H4 (cell line): ENCODE data around the gene NUBPL. TPM values are rescaled to one million over a fixed set of nuclear protein-coding genes. Genes with fewer than 3 reads are reported as not detected.
"Not testable (repeated sequence)": the region's sequence is repeated elsewhere in the genome, so short reads cannot be mapped to it uniquely, and the experiment has no call there.

ENCODE experiments used
- DNase-seq: peaks from one replicate; pipeline ENCODE4 v3.0.0-alpha.2; 2015; ENCODE audit warnings: low spot score
- total RNA-seq: library from RNA; depleted of rRNA; stranded (reverse); fragments of >200 nt; shearing (Covaris generic); gene quantifications from 2 replicates; pipeline ENCODE4 v1.2.3, GENCODE V29; 2014

NUBPL gene
- total RNA-seq, 1 experiment from 2014 or later: 17.3 TPM

DNA sequence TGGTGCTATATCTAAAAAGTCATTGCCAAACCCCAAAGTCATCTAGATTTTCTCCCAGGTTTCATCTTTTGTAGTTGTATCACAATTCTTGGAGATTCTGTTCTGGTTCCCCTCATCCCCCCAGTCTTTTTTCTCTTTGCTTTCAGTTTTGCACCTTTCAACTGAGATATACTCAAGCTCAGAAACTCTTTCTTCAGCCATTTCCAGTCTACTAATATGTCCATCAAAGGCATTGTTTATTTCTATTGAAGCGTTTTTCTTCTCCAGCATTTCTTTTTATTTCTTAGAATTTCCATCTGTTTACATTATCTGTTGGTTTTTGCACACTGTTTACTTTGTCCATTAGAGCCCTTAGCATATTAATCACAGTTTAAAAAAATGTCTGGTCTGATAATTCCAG is 179.5 kb downstream of the NUBPL start:
- no peak for DNase-seq

DNA sequence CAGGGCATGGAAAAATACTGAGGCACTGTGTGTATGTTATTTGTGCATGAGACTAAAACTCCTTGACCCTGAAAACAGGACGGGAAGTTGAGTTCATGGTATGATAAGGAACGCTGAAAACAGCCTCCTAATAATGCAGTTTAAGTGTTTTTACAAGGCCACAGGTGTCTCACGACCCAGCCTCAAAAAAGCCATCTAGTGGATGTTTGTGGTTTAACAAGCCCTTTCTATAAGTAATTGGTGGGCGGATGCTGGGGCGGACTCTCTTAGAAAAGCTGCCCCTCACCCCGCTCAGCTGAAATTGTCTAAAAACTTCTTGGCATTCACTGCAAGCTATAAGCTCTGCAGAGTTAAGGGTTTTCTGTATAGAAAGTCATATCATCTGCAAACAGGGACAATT is 184.5 kb downstream of the NUBPL start:
- no peak for DNase-seq

DNA sequence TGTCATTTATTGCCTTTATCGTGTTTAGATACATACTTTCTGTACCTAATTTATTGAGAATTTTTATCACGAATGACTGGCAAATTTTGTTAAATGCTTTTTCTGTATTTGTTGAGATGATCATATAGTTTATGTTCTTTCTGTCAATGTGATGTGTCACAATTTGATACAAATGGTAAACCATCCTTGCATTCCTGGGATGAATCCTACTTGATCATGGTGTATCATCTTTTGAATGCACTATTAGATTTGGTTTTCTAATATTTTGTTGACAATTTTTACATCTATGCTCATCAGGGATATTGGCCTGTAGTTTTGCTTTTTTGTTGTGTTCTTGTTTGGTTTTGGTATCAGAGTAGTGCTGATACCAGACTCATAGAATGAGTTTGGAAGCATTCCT is 185.1 kb downstream of the NUBPL start:
- DNase-seq: no peak

DNA sequence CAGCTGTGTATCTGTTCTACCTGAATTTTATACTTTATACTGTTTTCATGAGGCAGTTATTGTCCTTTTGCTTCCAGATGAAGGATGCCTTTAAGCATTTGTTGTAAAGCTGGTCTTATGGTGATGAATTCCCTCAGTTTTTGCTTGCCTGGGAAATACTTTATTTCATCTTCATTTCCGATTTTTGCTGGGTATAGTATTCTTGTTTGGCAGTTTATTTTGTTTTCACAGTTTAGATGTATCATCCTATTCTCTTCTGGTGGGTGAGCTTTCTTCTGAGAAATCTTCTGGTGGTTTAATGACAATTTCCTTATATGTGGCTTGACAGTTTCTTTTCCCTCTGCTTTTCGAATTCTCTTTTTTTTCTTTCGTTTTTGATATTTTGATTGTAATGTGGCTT is 188.1 kb downstream of the NUBPL start:
- no peak for DNase-seq

DNA sequence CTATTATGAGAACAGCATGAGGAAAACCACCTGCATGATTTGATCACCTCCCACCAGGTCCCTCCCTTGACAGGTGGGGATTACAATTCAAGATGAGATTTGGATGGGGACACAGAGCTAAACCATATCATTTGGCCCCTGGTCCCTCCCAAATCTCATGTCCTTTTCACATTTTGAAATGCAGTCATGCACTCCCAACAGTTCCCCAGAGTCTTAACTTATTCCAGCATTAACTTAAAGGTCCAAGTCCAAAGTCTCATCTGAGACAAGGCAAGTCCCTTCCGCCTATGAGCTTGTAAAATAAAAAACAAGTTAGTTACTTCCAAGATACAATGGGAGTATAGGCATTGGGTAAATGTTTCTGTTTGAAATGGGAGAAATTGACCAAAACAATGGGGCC is 189.8 kb downstream of the NUBPL start:
- not testable (repeated sequence) for DNase-seq

DNA sequence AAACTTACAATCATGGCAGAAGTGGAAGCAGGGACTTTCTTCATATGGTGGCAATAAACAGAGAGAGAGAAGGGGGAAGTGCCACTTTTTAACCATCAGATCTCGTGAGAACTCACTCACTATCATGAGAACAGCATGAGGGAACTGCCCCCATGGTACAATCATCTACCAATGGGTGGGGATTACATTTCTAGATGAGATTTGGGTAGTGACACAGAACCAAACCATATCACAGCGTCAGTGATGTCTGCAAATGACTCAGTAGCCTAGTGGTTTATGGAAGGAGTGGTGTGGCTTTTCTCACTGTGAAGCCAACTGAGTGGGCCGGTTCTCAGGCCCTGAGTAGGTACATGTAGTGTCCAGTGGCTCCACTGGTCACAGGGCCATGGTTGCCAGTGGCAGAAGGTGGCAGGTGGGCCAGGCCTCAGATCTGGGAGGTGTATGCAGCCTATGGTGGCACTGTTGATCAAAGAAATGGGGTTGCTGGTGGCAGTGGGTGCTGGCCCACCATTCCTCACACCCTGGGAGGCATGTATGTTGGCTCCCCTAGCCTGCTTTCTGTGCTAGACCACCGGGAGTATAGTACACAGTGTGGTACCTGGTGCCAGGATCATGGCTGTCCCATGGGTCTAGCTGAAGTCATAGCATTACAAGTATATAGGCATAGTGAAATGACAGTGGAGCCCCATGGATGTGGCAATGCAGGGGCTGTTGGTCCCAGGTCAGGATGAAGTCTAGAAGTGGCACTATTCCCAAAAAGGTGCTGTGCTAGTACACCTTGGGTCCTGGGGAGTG is 191.9 kb downstream of the NUBPL start:
- no peak for DNase-seq

DNA sequence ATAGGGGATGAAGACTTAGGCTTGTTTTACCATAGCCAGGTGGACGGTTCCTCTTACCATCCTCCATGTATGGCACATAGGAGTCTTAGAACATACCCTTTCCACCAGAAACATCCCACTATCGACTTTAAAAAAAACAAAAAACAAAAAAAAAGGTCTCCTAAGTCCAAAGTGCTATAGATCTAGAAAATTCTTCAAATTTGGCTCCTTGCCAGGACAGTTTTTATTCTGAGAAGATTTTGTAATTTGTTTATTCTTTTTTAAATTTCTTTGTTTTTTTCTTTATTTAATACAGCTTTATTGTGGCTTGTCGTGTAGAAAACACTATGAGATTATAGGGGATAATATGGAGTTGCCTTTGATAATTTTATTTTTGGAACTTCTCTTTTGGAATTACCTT is 197.7 kb downstream of the NUBPL start:
- DNase-seq: no peak

DNA sequence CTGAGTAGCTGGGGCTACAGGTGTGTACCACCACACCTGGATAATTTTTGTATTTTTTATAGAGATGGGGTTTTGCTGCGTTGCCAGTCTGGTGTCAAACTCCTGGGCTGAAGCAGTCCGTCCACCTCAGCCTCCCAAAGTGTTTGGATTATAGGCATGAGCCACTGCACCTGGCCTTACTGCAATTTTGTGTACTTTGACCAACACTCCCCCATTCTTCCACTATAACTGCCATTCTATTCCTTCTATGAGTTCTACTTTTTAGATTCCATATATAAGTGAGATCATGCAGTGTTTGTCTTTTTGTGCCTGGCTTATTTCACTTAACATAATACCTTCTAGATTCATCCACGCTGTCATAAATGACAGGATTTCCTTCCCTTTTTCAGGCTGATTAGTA is 199.1 kb downstream of the NUBPL start:
- DNase-seq: no peak

DNA sequence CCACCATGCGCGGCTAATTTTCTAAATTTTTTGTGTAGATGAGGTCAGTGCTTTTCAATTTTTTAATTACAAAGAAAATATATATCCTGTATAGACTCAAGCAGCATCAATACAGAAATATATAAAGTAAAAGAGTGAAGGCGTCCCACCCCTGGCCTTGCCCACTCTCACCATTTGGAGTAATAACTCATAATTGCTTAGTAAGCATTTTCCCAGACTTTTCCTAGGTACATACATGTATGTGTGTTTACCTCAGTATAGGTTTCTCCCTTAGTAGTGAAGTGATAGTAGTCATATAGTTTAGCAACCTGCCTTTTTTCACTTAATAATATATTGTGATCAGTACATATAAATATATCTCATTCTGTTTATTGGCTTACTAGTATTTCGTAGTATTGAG is 200.1 kb downstream of the NUBPL start:
- DNase-seq: no peak

DNA sequence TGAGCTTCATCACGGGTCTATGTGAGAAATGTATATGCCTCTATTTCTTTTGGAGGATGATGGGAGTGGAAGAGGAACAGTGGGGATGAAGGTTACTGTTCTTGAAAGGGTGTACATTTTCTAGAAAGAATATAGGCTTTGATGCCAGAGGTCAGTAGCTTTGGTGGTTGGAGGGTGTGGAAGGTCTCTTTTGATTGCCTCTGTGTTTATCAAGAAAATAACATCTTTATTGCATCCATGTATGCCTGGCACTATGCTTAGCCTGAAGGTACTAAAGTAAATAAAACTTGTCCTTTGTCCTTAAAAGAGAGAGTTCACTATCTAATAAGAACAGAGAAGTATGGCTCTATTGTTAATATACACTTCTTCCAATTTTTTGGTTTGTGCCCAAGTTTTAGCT is 201.8 kb downstream of the NUBPL start:
- DNase-seq: no peak

DNA sequence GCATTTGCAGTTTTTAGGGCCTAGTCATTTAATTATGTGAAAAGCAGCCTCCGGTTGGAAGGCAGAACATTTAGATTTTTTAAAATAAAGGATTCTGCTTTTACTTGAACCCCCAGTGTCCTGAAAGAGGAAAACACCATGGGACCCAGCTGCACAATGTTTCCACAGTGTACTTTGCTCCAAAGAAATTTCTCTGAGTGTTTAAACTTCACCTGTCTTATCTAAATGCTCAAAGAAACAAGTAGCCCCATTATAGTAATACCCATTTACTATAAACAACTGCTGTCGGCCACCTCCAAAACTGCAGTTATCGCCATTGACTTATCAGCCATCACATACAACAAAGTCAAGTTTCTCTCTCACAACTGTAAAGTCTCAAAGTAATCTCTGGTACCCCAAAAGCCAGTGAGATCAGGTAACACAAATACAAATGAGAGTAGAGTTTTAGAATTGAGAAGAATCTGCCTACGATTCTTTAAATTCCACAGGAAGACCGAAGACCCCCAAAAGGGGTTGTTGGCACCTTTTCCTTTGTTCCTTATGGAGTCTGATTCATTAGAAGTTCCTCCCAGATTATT is 205.2 kb downstream of the NUBPL start:
- DNase-seq: no peak

DNA sequence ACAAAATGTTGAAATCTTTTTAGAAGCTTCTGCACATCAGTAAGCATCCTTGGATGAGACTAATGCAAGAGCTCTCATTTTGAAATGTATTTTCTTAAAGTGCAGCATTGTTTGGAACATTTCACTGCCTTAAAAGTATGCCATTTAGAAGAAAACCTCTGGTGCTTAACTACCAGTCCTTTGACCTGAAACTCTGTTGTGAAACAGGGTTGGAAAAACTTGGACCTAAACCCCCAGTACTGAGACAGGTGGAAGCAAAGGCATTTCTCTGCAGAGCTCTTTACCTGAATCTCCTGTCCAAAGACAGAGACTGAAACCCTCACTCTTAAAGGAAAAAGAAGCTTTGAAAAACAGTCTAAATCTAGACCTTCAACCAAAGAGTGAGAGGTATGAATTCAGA is 207.2 kb downstream of the NUBPL start:
- DNase-seq: no peak

DNA sequence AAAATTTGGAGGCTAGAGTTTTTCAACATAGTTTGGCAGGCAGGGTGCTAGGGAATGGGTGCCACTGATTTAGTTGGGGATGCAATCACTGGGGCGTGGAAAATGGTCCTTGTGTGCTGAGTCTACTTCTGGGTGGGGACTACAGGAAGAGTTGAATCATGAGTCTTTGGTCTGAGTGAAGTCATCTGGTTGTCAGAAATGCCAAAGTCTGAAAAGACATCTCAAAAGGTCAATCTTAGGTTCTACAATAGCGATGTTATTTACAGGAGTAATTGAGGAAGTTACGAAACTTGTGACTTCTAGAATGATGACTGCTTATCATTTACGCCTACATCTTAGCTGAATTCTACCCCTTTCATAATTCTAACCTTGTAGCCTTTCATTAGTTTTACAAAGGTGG is 209.1 kb downstream of the NUBPL start:
- DNase-seq: no peak

DNA sequence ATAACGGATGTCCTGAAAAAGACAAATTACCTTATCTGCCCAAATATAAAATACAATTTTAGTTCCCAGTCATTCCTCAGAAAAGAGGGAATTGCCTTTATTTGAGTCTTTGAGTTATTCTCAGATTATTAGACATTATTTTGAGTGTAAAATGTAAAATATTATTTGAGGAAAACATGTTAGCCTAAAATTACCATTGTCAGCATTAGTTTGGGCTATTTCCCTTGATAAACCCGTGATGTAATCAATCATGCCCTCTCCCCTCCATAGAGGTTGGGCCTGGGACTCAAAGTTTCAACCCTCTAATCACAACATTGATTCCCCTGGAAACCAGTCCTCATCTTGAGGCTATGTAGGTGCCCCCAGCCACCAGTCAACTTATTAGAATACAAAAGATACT is 213.4 kb downstream of the NUBPL start:
- no peak for DNase-seq

DNA sequence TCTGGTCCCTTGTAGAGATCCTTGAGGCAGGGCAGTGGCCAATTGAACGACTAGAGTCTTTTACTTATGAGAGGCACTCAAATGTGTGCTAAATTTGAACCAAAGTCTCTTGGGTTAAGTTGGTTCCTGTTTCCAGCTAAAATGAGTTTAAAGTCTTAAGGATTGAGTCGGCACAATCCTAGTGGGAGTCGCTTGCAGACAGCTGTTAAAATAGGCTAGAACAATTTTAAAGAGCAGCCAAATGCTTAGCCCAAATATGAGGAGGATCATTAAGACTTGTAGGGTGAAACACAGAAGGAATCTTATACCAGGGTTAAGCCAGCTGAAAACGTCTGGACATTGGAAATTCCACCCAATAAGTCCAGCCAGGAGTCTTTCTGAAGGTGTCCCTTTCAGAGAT is 216.1 kb downstream of the NUBPL start:
- no peak for DNase-seq

DNA sequence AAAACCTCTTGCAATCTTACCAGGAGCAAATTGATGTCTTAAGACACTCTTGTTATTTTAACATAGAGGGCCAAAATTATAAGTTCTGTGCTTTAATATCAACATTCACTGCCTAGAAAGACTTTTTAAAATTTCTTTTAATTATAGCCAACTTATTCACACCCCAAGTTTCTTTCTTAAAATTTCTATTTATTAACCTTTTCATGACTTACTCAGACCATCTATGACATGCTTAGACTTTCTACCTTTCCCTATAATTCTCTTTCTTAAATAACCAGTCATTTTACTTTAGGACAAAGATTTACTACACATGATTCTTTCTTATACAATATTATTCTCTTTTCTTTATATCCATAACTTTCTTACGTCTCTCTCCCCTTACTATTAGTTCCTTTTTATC is 220.4 kb downstream of the NUBPL start:
- DNase-seq: no peak

DNA sequence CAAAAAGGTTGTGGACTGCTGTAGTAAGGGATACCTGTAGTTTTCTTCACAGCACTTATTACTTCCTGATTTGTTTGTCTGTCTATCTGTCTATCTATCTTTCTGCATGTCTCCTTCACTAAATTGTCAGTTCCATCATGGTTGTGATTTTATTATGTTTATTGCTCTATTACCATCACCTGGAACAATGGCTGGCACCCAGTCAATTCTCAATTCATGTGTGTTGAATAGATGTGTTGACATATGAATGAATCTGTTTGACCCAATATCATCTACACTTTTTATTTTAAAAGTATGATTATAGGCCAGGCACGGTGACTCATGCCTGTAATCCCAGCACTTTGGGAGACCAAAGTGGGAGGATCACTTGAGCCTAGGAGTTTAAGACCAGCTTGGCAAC is 224.4 kb downstream of the NUBPL start:
- DNase-seq: no peak

DNA sequence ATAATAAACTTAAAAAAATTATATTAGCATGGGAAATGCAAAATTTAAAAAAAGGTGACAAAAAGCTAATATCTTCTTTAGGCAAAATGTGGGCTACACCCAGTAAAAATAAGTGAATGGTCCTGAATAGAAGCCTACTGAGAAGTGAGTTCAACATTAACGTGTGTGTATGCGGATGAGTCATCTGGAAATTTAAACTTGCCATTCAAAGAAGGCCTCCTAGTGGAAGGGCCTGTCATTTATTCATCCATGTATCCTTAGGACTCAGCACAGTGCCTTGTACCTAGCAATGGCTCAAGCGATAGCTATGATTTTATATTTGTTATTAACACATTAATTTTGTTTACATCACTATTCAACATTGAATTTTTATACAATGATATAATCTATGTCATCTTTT is 226.2 kb downstream of the NUBPL start:
- DNase-seq: peak; percentile 14

DNA sequence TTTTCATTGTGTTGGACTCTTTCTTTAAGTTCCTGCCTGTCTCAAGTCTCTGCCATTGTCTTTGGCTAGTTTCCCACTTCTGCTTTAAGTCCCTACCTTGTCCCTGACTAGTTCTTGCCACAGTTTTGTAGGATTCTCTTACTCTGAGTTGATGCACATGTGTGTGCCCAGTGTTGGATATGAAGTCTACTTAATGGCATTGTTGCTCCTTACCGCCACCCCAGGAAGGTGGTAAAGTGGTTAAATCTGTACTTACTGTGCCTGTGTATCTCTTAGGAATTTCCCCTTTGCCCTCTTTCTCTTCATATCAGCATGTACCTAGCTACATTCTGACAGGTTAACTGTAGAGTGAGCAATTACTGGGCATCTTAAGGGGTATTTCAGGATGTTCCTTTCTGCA is 227.1 kb downstream of the NUBPL start:
- no peak for DNase-seq

DNA sequence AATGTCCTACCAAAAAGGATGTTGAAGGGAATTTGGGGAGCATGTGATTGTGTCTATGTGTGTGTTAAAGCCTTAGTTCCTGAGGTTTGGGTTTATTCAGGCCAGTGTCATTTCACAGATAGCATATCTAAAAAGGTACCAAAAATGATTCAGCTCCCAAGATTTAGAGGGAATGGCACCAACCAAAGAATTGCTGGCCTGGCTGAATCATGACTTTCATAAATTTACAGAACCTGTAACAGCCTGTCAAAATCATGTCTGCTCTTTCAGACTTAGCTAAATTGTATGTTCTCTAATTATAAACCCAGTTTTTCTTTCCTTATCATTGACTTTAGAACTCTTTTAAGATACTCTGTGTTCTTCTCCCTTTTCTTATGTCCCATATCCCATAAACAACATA is 231.5 kb downstream of the NUBPL start:
- DNase-seq: no peak

DNA sequence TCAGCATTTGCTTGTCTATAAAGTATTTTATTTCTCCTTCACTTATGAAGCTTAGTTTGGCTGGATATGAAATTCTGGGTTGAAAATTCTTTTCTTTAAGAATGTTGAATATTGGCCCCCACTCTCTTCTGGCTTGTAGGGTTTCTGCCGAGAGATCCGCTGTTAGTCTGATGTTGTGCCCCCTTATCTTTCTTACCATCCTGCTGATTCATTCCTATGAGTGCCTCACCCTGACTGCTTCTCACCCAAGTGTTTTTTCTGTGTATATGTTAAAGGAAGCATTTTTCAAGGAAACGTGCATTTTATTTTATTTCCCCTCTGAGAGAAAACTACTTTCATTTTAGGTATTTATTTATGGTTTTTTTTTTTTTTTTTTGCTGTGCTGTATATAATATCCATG is 236.7 kb downstream of the NUBPL start:
- DNase-seq: not testable (repeated sequence)

DNA sequence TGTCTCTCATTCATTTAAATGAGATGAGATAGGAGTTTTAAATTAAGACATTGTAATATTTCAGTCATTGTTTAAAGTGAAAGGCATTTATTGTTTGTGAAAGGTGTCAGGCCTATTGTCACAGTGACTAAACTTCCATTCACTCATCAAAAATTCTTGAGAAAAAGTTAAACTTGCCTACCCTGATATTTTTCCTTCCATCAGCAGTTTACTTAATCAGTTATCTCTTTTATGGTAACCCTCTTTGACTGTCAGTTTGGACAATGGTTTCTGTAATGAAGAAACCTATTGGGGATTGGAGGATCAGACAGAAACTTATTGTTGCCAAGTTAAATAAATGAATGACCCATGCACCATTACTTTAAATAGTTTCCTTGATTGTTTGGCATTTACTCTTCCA is 241.6 kb downstream of the NUBPL start:
- DNase-seq: no peak

DNA sequence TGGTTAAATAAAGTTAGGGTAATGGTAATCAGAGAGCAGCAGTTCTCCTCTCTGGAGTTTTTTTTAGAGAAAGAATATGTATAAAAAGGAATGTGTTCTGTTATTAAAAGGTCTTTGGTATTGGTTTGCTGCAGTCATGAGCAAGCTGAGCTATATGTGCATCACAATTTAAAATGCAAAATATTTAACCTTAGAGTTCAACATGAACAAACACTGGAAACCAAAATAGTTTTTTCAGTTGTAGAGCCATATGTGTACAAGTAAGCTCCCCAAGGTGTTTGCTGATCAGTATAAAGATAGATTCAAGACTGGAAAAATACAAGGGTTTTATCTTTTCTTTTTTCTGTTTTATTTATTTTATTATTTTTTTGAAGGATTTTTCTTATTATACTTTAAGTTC is 245.0 kb downstream of the NUBPL start:
- DNase-seq: no peak
